HL-60 (cell line): ENCODE measurements around the gene DUS4L.

Source experiments
- CTCF ChIP-seq: IDR thresholded peaks from one replicate; pipeline ENCODE4 v1.5.1; 2011; ENCODE audit warnings: low read length, control low read depth, inconsistent platforms; ENCODE audit not compliant: insufficient read depth
- GABPA ChIP-seq: IDR thresholded peaks from 2 replicates; pipeline ENCODE4 v1.6.1; 2012; ENCODE audit warnings: low read depth
- POLR2AphosphoS5 ChIP-seq: IDR thresholded peaks from 2 replicates; pipeline ENCODE4 v1.6.1; 2012; ENCODE audit warnings: low read depth
- REST ChIP-seq: IDR thresholded peaks from 2 replicates; pipeline ENCODE4 v1.6.1; 2012; ENCODE audit warnings: low read depth; ENCODE audit not compliant: insufficient replicate concordance
- SPI1 ChIP-seq: IDR thresholded peaks from 2 replicates; pipeline ENCODE4 v1.6.1; 2012; ENCODE audit warnings: low read depth, mild to moderate bottlenecking, borderline replicate concordance

DNA sequence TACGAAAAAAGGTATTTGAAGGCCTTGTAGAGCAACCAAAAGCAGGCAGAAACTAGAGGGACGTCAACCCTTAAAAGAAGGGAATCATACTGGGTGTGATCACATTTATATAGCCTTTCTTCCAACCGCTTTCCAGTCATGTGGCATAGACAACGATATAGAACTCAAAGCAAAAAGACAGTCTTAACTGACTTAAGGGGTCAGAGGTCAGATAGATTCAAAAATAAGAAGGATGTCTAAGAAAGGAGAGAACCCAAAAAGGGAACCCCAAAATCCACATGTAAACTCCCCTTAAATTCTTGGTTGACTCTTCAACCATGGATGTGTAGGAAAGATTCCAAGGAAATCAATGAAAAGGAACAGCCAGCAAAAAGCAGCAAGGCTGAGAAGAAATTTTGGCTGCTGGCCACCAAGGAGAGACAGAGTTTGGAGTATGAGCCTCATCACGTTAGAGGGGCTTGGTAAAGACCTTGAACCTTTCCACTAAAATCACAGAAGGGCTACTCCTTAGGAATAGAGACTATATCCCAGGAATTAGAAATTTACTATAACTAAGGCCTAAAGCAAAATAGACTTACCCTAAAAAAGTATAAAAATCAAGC, 24.9 kb downstream of the DUS4L start:
- TF ChIP-seq CTCF (no peak), POLR2AphosphoS5 (no peak), REST (no peak), SPI1 (no peak), GABPA (no peak)
